NB4 (cell line): ENCODE results near the gene DTX3.

ENCODE experiments used
- DNase-seq: peaks from one replicate; pipeline ENCODE4 v3.0.0; 2010; ENCODE audit warnings: low read depth
- H3K4me3 ChIP-seq: one replicate; pipeline ENCODE4 v1.5.1; 2011; ENCODE audit warnings: mild to moderate bottlenecking, low read depth, low read length, moderate library complexity
- CTCF ChIP-seq: IDR thresholded peaks from one replicate; pipeline ENCODE4 v1.5.1; 2012; ENCODE audit warnings: low read depth, low read length
- MAX ChIP-seq: IDR thresholded peaks from 2 replicates; pipeline ENCODE4 v1.6.1; 2011; ENCODE audit warnings: low read depth, low read length
- MYC ChIP-seq: IDR thresholded peaks from 2 replicates; pipeline ENCODE4 v1.6.1; 2011; ENCODE audit warnings: low read depth, low read length
- POLR2A ChIP-seq: IDR thresholded peaks from 2 replicates; pipeline ENCODE4 v1.6.1; 2011; ENCODE audit warnings: mild to moderate bottlenecking; ENCODE audit not compliant: insufficient read length; ENCODE audit errors: extremely low read depth

Gene DTX3

GRCh38 chr12:57611827-57612710, 7.4 kb downstream of the DTX3 start:
- DNase-seq, result no peak
- H3K4me3 ChIP-seq, result no peak overlapping the region
- TF ChIP-seq POLR2A, result no peak
- TF ChIP-seq MAX, result no peak
- TF ChIP-seq CTCF, result no peak
- TF ChIP-seq MYC, result no peak

DNA sequence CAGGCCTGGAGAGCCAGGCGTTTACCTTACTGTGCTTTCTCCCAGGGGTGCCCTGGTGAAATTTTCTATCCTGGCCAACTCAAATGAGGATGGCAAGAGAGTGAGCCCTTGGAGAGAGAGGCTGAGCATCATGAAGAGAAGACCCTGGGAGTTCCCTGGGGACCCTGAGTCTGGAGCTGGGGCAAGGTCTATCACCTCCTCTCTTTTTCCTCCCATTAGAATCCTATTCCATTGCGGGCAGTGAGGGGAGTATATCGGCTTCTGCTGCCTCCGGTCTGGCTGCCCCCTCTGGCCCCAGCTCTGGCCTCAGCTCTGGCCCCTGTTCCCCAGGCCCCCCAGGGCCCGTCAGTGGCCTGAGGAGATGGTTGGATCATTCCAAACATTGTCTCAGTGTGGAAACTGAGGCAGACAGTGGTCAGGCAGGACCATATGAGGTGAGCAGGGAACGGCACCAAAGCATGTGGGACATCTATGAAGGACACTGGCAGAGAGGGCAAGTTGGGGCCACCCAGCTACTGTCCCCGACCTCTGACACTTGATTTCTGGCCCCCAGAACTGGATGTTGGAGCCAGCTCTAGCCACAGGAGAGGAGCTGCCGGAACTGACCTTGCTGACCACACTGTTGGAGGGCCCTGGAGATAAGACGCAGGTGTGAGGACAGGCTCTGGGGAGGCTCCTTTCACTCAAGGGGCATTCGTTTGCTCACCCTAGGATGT, 8.2 kb downstream of the DTX3 start:
- TF ChIP-seq MAX (no peak), POLR2A (no peak), CTCF (no peak), MYC (no peak)
- H3K4me3 ChIP-seq, result no peak overlapping the region
- DNase-seq, result no peak

DNA sequence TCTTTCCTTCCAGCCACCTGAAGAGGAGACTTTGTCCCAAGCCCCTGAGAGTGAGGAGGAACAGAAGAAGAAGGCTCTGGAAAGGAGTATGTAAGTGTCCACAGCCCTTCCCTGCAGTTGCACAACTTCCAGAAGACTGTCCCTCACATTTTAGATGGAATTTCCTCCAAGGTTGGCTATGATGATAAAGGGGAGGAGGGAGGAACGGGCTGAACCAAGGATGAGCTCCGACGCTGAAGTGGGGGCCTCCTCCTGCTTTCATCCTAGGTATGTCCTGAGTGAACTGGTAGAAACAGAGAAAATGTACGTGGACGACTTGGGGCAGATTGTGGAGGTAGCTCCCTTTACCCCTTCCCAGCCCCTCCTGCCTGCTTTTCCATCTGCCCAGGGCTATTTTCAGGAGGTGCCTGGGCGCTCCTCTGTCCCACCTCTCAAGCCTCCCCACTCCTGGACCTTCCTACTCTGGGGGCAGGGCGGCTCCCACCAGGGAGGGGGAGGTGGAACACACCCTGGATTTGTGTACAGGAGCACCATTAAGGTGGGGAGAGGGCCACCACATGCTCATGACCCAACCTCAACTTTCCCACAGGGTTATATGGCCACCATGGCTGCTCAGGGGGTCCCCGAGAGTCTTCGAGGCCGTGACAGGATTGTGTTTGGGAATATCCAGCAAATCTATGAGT, 8.9 kb downstream of the DTX3 start:
- H3K4me3 ChIP-seq, result no peak overlapping the region
- DNase-seq, result no peak
- no peak for TF ChIP-seq POLR2A
- no peak for TF ChIP-seq MAX
- TF ChIP-seq CTCF, result no peak
- no peak for TF ChIP-seq MYC

DNA sequence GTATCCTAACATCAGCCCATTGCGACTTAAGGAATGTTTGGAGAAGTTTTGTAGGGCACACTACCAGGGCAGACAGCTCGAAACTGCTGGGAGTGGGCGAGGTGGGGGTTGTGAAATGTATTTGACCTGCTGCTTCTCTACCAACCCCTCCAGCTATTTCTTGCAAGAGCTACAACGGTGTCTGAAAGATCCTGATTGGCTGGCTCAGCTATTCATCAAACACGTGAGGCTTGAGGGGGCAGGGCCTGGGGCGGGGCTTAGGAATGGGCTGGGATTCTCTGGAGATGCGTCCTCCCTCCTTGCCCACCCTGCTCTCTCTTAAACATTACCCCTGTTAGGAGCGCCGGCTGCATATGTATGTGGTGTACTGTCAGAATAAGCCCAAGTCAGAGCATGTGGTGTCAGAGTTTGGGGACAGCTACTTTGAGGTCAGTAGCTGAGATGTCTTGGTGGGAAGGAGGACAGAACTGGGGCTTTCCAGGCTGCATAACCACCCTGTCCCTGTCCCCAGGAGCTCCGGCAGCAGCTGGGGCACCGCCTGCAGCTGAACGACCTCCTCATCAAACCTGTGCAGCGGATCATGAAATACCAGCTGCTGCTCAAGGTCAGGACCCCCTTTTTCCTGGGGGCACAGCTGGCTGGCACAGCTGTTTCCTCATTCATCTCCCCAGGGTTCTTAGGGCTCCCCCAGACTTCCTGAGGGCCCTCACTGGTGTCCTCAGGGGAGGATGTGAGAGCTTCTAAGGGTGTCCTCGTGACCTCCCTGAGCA, 9.7 kb downstream of the DTX3 start:
- no peak overlapping the region for H3K4me3 ChIP-seq
- DNase-seq, result peak; percentile 56
- TF ChIP-seq POLR2A, result no peak

GRCh38 chr12:57614948-57615500, 10.4 kb downstream of the DTX3 start:
- H3K4me3 ChIP-seq, result no peak overlapping the region
- no peak for DNase-seq
- TF ChIP-seq MYC (no peak), CTCF (no peak), POLR2A (no peak), MAX (no peak)
